ENCODE measurements around the gene SRRT. TPM values are rescaled to one million over a fixed set of nuclear protein-coding genes. Genes with fewer than 3 reads are reported as not detected.

SRRT gene
- total and polyA plus RNA-seq, 4 donors, result 27.2 to 45.0 (median 30.3) TPM

DNA sequence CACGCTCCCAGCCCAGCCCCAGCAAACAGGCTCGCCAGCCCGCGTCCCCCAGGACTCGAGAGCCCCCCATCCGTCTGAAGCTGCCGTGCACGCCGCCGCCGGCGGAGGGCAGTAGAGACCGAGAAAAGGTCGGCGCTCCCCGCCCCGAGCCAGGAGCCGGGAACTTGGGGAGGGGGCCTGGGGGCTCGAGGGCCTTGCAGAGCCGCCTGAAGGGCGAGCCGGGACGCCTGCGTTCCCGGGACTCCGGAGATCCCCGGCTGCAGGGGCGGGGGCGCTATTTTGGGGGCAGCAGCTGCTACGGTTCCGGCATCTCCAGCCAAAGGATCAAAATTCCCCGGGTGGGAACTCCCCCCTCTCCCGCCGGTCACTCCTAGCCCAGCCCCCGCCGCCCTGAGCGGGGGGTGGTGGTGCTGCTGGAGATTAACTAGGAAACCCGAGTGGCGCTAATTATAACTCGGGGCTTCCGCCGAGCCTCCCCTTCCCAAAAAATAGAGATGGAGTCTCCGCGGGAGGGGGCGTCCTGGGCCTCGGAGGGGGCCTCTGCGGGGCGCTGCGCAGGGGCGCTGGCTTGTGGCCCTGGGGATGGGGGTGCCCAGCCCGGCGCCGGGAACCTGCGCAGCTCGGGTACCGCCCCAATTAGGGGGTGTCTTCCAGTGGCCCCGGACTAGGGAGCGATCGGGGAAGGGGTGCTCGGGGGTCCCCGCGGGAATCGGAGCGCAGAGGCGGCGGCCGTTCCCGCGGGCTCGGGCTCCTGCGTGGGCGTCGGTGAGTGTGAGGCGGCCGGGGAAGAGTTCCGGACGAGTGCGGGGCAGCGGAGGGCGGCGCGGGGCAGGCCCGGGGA is 20.2 kb downstream of the SRRT start:
- Histone ChIP-seq H3K36me3 (ENCODE audit: control insufficient read depth in 4 of 4, insufficient read depth in 3 of 4, low read depth in 1 of 4, low read length in 3 of 4) (no peaks in the 10 kb centered on the region), H3K27ac (ENCODE audit: low read depth in 1 of 2, low read length in 2 of 2) (peak overlapping the region in 1 of 2 donors; percentile 27), H3K4me1 (ENCODE audit: control insufficient read depth in 4 of 4, insufficient read depth in 4 of 4, low read length in 3 of 4) (peaks cover 0 to 31% (median 17%) of the 10 kb centered on the region in 4 donors), H3K9ac (ENCODE audit: low read depth in 1 of 2, low read length in 2 of 2) (no peak overlapping the region), H3K4me3 (ENCODE audit: low read depth in 1 of 3, low read length in 3 of 3) (peak overlapping the region in 1 of 3 donors; percentile 46), H3K9me3 (ENCODE audit: control insufficient read depth in 4 of 4, low read length in 3 of 4) (no peaks in the 10 kb centered on the region), H3K27me3 (ENCODE audit: control insufficient read depth in 4 of 4, insufficient read depth in 4 of 4, low read length in 3 of 4) (peaks cover 0 to 6% (median 0%) of the 10 kb centered on the region in 4 donors)
- DNase-seq (ENCODE audit: low spot score), result peak; percentile 86
- TF ChIP-seq, protein P1, sequence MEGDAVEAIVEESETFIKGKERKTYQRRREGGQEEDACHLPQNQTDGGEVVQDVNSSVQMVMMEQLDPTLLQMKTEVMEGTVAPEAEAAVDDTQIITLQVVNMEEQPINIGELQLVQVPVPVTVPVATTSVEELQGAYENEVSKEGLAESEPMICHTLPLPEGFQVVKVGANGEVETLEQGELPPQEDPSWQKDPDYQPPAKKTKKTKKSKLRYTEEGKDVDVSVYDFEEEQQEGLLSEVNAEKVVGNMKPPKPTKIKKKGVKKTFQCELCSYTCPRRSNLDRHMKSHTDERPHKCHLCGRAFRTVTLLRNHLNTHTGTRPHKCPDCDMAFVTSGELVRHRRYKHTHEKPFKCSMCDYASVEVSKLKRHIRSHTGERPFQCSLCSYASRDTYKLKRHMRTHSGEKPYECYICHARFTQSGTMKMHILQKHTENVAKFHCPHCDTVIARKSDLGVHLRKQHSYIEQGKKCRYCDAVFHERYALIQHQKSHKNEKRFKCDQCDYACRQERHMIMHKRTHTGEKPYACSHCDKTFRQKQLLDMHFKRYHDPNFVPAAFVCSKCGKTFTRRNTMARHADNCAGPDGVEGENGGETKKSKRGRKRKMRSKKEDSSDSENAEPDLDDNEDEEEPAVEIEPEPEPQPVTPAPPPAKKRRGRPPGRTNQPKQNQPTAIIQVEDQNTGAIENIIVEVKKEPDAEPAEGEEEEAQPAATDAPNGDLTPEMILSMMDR (IDR thresholded peaks at IDR 0.05; ENCODE audit: low read depth, low read length, missing input control), result peak; percentile 72
- TF ChIP-seq RAD21 (IDR thresholded peaks at IDR 0.05) (peak; percentile 77 to 82), JUND (IDR thresholded peaks at IDR 0.05) (no peak), ZBTB33 (IDR thresholded peaks at IDR 0.05) (no peak), GABPA (IDR thresholded peaks at IDR 0.05 in 1 of 2, conservative IDR thresholded peaks at IDR 0.05 in 1 of 2) (no peak)
- 1% methylated on average over 83 of the region's 83 CpGs for WGBS

DNA sequence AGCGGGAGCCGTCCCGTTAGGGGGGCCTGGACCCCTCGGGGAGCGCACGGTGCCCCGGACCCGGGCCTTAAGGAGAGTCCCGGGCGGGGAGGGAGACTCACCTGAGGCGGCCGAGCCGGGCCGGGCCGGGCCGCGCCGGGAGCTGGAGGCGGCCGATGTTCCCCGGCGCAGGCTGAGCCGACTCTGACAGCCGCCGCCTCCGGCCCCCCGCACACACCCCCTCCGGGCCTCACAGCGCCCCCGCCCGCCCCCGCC is 20.7 kb downstream of the SRRT start, which contains the start of gene ACHE:
ACHE (minus strand) TSS at position 188 of the 255 bp plus-strand sequence. CDS start 1,656 bp downstream, outside the sequence.
- peaks cover 1 to 29% (median 16%) of the 10 kb centered on the region in 4 donors for H3K4me1 ChIP-seq (ENCODE audit: control insufficient read depth in 4 of 4, insufficient read depth in 4 of 4, low read length in 3 of 4)
- DNase-seq (ENCODE audit: low spot score), result no peak
- TF ChIP-seq, protein P2, sequence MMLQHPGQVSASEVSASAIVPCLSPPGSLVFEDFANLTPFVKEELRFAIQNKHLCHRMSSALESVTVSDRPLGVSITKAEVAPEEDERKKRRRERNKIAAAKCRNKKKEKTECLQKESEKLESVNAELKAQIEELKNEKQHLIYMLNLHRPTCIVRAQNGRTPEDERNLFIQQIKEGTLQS (IDR thresholded peaks at IDR 0.05), result no peak
- no peak for TF ChIP-seq RXRA (IDR thresholded peaks at IDR 0.05)
- TF ChIP-seq FOXA2 (IDR thresholded peaks at IDR 0.05), result no peak
- TF ChIP-seq FOXA1 (IDR thresholded peaks at IDR 0.05), result no peak
- no peak for TF ChIP-seq REST (IDR thresholded peaks at IDR 0.05)
- no peak for TF ChIP-seq HNF4A (conservative IDR thresholded peaks at IDR 0.05)
- no peak for TF ChIP-seq HNF4G (IDR thresholded peaks at IDR 0.05)
- no peak for TF ChIP-seq TAF1 (conservative IDR thresholded peaks at IDR 0.05)
- TF ChIP-seq NR2F2 (IDR thresholded peaks at IDR 0.05), result no peak
- TF ChIP-seq YY1 (IDR thresholded peaks at IDR 0.05), result no peak
- no peak for TF ChIP-seq ZBTB33 (IDR thresholded peaks at IDR 0.05)
- no peak for TF ChIP-seq EGR1 (IDR thresholded peaks at IDR 0.05; ENCODE audit: low read depth in 2 of 2)
- TF ChIP-seq RAD21 (IDR thresholded peaks at IDR 0.05), result no peak
- no peak for TF ChIP-seq SP1 (IDR thresholded peaks at IDR 0.05)
- no peak for TF ChIP-seq MAX (IDR thresholded peaks at IDR 0.05)
- no peak for TF ChIP-seq GABPA (IDR thresholded peaks at IDR 0.05 in 1 of 2, conservative IDR thresholded peaks at IDR 0.05 in 1 of 2)
- no peak for TF ChIP-seq JUND (IDR thresholded peaks at IDR 0.05)
- TF ChIP-seq, protein P1 (IDR thresholded peaks at IDR 0.05; ENCODE audit: low read depth, low read length, missing input control), result no peak
- no peaks in the 10 kb centered on the region for H3K36me3 ChIP-seq (ENCODE audit: control insufficient read depth in 4 of 4, insufficient read depth in 3 of 4, low read depth in 1 of 4, low read length in 3 of 4)
- H3K27me3 ChIP-seq (ENCODE audit: control insufficient read depth in 4 of 4, insufficient read depth in 4 of 4, low read length in 3 of 4), result peaks cover 0 to 6% (median 0%) of the 10 kb centered on the region in 4 donors
- WGBS, result under 1% methylated on average over 32 of the region's 32 CpGs
- no peaks in the 10 kb centered on the region for H3K9me3 ChIP-seq (ENCODE audit: control insufficient read depth in 4 of 4, low read length in 3 of 4)
- H3K27ac ChIP-seq (ENCODE audit: low read depth in 1 of 2, low read length in 2 of 2), result peak within 1 kb of the TSS; percentile 62 to 78
- peak within 1 kb of the TSS in 1 of 2 donors; percentile 10 for H3K9ac ChIP-seq (ENCODE audit: low read depth in 1 of 2, low read length in 2 of 2)
- H3K4me3 ChIP-seq (ENCODE audit: low read depth in 1 of 3, low read length in 3 of 3), result peak within 1 kb of the TSS in 1 of 3 donors; percentile 61

Measured in liver (tissue), 9 donors.